AG08395 (cell line): ENCODE results near the gene PHF20.
"Not testable (repeated sequence)": the region's sequence is repeated elsewhere in the genome, so short reads cannot be mapped to it uniquely, and the experiment has no call there.

Source experiments
- DNase-seq: peaks from one replicate; pipeline ENCODE4 v3.0.0; 2012; ENCODE audit warnings: mixed read lengths, low spot score

PHF20 gene

GRCh38 chr20:35920523-35920922, 148.7 kb downstream of the PHF20 start:
- DNase-seq: no peak

- DNase-seq: no peak
Measured at GRCh38 chr20:35929301-35929700, 157.5 kb downstream of the PHF20 start.

GRCh38 chr20:35934050-35934449, 162.2 kb downstream of the PHF20 start:
- DNase-seq: no peak

GRCh38 chr20:35939264-35939663, 167.4 kb downstream of the PHF20 start:
- DNase-seq: no peak

GRCh38 chr20:35941620-35942019, 169.8 kb downstream of the PHF20 start:
- no peak for DNase-seq

GRCh38 chr20:35942243-35942642, 170.4 kb downstream of the PHF20 start:
- no peak for DNase-seq

- DNase-seq: peak; percentile 16
Measured at GRCh38 chr20:35947489-35947888, 175.7 kb downstream of the PHF20 start.

GRCh38 chr20:35947907-35948306, 176.1 kb downstream of the PHF20 start:
- no peak for DNase-seq

GRCh38 chr20:35950093-35950492, 178.3 kb downstream of the PHF20 start:
- DNase-seq: no peak

GRCh38 chr20:35952080-35952479, 180.3 kb downstream of the PHF20 start:
- not testable (repeated sequence) for DNase-seq

- DNase-seq: no peak
Measured at GRCh38 chr20:35952480-35953386, 180.9 kb downstream of the PHF20 start.

GRCh38 chr20:35953387-35954199, 181.8 kb downstream of the PHF20 start:
- DNase-seq: peak; percentile 38

- DNase-seq: peak; percentile 96
Measured at GRCh38 chr20:35954200-35954906, 182.5 kb downstream of the PHF20 start, which contains the start of gene SCAND1. TSS of gene SCAND1 (minus strand) at chr20:35954502. CDS start at chr20:35954284, 218 bp downstream.

GRCh38 chr20:35954907-35955251, 183.1 kb downstream of the PHF20 start:
- DNase-seq: no peak

GRCh38 chr20:35956616-35957015, 184.8 kb downstream of the PHF20 start:
- no peak for DNase-seq

- DNase-seq: not testable (repeated sequence)
Measured at GRCh38 chr20:35959291-35959690, 187.5 kb downstream of the PHF20 start.

GRCh38 chr20:35963878-35964277, 192.1 kb downstream of the PHF20 start:
- no peak for DNase-seq

GRCh38 chr20:35967979-35968640, 196.3 kb downstream of the PHF20 start, which contains the start of gene CNBD2:
TSS of gene CNBD2 (plus strand) at chr20:35968590. CDS start at chr20:35968763, 173 bp downstream.
- no peak for DNase-seq

GRCh38 chr20:35968930-35969329, 197.1 kb downstream of the PHF20 start:
- no peak for DNase-seq

GRCh38 chr20:35971981-35972380, 200.2 kb downstream of the PHF20 start:
- DNase-seq: no peak

GRCh38 chr20:35972462-35972861, 200.6 kb downstream of the PHF20 start:
- DNase-seq: no peak

GRCh38 chr20:35974256-35974655, 202.4 kb downstream of the PHF20 start:
- DNase-seq: no peak
